DOHH2 (cell line): ENCODE results near the gene BNC2.

ENCODE experiments used
- CTCF ChIP-seq: fragments of 200-600 bp; sonication (generic); IDR thresholded peaks from one replicate; pipeline ENCODE4 v1.5.1; 2014; ENCODE audit warnings: antibody characterized with exemption, mild to moderate bottlenecking, low read depth, low read length; ENCODE audit not compliant: poor library complexity, severe bottlenecking
- EZH2phosphoT487 ChIP-seq: fragments of 200-600 bp; sonication (generic); IDR thresholded peaks from 2 replicates; pipeline ENCODE4 v1.6.1; 2017; ENCODE audit warnings: borderline replicate concordance, mild to moderate bottlenecking, antibody characterized with exemption, low read length, moderate library complexity, mixed read lengths

- TF ChIP-seq EZH2phosphoT487 (no peak), CTCF (no peak)
These were observed 334.9 kb downstream of the BNC2 start for GRCh38 chr9:16535555-16535954.
